HepG2 (cell line): ENCODE data around the gene MLLT10.

Source experiments
- NR1H2 ChIP-seq: sonication (generic); formaldehyde crosslinking; IDR thresholded peaks from 2 replicates; pipeline ENCODE4 v1.8.1; 2022; ENCODE audit warnings: low read depth, missing genetic modification reagents, borderline replicate concordance
- POLR2A ChIP-seq, 2 experiments: IDR thresholded peaks; 2 replicates each; pipeline ENCODE4 v1.6.1; 2011; ENCODE audit warnings: low read depth in 2 of 2, low read length in 2 of 2, mild to moderate bottlenecking in 1 of 2, moderate library complexity in 1 of 2; ENCODE audit not compliant: insufficient read depth in 1 of 2
- ZNF180 ChIP-seq: sonication (generic); formaldehyde crosslinking; IDR thresholded peaks from 2 replicates; pipeline ENCODE4 v1.4.0; 2020; ENCODE audit warnings: low read depth, missing genetic modification reagents, borderline replicate concordance
- ZNF34 ChIP-seq: sonication (generic); formaldehyde crosslinking; IDR thresholded peaks from 2 replicates; pipeline ENCODE4 v1.4.0; 2020; ENCODE audit warnings: mild to moderate bottlenecking, missing genetic modification reagents, borderline replicate concordance
- TF ChIP-seq, protein P1 (sequence below): IDR thresholded peaks from 2 replicates; pipeline ENCODE4 v1.6.1; 2016; ENCODE audit warnings: low read depth, control low read depth
- TF ChIP-seq, protein P2 (sequence below): sonication (generic); formaldehyde crosslinking; IDR thresholded peaks from 2 replicates; pipeline ENCODE4 v1.4.0; 2020; ENCODE audit warnings: missing genetic modification reagents

DNA sequence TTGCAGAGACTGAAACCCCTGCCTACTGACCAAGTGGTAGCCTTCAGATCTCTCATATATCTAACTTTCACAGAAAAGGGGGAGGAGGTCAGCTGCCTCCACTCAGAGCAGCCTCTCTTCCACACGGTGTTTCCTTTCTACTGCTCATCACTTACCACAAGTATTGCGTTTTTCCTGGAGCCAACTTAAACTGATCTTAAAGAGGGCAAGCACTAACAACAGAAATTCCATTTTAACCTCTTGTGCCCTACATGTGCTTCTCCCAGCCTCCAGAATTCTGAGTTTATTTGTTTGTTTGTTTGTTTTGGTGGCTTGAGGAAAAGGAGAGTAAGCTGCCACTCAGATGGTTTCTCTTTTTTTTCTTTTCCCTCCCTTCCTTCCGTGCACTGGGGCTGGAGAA lies 27.7 kb upstream of the MLLT10 start:
- TF ChIP-seq ZNF34 (no peak), NR1H2 (no peak), POLR2A (IDR thresholded peaks at IDR 0.05; ENCODE audit: insufficient read depth in 1 of 2, low read depth in 2 of 2, low read length in 2 of 2) (no peak), ZNF180 (CRISPR knock-in tag) (no peak)
- TF ChIP-seq, protein P1, sequence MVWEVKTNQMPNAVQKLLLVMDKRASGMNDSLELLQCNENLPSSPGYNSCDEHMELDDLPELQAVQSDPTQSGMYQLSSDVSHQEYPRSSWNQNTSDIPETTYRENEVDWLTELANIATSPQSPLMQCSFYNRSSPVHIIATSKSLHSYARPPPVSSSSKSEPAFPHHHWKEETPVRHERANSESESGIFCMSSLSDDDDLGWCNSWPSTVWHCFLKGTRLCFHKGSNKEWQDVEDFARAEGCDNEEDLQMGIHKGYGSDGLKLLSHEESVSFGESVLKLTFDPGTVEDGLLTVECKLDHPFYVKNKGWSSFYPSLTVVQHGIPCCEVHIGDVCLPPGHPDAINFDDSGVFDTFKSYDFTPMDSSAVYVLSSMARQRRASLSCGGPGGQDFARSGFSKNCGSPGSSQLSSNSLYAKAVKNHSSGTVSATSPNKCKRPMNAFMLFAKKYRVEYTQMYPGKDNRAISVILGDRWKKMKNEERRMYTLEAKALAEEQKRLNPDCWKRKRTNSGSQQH (CRISPR knock-in tag) = no peak
- TF ChIP-seq, protein P2, sequence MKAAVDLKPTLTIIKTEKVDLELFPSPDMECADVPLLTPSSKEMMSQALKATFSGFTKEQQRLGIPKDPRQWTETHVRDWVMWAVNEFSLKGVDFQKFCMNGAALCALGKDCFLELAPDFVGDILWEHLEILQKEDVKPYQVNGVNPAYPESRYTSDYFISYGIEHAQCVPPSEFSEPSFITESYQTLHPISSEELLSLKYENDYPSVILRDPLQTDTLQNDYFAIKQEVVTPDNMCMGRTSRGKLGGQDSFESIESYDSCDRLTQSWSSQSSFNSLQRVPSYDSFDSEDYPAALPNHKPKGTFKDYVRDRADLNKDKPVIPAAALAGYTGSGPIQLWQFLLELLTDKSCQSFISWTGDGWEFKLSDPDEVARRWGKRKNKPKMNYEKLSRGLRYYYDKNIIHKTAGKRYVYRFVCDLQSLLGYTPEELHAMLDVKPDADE = no peak
